T-helper 9 cell (primary cell): ENCODE results near the gene MXI1.
A peak's percentile ranks its signal among the peaks of the same experiment; 100 is the strongest.
"Not testable (repeated sequence)": the region's sequence is repeated elsewhere in the genome, so short reads cannot be mapped to it uniquely, and the experiment has no call there.

Experiments
- DNase-seq: peaks from one replicate; pipeline ENCODE4 v3.0.0-alpha.2; 2020

Gene MXI1

GRCh38 chr10:110181911-110182310 is 25.5 kb upstream of the MXI1 start:
- no peak for DNase-seq

DNA sequence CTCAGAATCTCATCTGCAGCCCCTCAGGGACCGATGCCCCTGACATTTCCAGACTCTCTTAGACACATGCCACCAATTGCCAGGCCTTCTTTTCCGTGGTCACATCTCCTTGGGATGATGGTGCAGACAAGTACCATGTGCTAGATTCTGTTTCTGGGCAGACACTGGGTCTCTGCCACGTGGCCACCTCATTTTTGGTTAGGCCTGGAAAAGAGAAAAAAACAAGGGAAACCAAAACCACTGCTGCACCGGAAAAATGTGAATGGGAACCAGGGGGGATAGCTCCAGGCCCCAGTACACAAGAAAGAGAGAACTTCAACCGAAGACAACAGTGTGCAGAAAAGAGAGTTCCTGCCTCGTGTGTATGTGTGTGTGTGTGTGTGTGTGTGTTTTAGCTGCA is 23.0 kb upstream of the MXI1 start:
- DNase-seq, result no peak

DNA sequence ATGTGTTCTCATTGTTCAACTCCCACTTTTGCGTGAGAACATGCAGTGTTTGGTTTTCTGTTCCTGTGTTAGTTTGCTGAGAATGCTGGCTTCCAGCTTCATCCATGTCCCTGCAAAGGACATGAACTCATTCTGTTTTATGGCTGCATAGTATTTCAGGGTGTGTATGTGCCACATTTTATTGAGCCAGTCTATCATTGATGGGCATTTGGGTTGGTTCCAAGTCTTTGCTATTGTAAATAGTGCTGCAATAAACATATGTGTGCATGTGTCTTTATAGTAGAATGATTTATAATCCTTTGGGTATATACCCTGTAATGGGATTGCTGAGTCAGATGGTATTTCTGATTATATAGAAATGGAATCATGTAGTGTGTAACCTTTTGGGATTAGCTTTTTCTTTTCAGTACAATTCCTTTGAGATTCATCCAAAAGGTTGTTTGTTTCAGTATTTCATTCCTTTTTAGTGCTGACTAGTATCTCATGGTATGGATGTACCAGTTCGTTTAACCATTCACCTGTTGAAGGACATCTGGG is 21.7 kb upstream of the MXI1 start:
- not testable (repeated sequence) for DNase-seq

DNA sequence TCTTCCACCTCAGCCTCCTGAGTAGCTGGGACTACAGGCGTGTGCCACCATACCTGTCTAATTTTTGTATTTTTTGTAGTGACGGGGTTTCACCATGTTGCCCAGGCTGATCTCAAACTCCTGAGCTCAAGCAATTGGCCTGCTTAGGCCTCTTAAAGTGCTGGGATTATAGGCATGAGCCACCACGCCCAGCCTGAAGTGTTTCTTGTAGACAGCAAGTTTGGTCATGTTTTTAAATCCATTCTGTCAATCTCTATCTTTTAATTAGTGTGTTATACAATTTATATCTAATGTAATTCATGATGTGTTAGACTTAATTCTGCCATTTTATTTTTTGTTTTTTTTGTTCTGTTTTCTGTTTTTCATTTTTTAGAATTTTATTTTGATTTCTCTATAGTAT is 17.2 kb upstream of the MXI1 start:
- no peak for DNase-seq

- no peak for DNase-seq
Observed at GRCh38 chr10:110192552-110192951, 14.9 kb upstream of the MXI1 start.

- DNase-seq, result no peak
Observed at GRCh38 chr10:110200503-110200902, 6.9 kb upstream of the MXI1 start.

- DNase-seq, result not testable (repeated sequence)
Observed at GRCh38 chr10:110201046-110201445, 6.4 kb upstream of the MXI1 start.

DNA sequence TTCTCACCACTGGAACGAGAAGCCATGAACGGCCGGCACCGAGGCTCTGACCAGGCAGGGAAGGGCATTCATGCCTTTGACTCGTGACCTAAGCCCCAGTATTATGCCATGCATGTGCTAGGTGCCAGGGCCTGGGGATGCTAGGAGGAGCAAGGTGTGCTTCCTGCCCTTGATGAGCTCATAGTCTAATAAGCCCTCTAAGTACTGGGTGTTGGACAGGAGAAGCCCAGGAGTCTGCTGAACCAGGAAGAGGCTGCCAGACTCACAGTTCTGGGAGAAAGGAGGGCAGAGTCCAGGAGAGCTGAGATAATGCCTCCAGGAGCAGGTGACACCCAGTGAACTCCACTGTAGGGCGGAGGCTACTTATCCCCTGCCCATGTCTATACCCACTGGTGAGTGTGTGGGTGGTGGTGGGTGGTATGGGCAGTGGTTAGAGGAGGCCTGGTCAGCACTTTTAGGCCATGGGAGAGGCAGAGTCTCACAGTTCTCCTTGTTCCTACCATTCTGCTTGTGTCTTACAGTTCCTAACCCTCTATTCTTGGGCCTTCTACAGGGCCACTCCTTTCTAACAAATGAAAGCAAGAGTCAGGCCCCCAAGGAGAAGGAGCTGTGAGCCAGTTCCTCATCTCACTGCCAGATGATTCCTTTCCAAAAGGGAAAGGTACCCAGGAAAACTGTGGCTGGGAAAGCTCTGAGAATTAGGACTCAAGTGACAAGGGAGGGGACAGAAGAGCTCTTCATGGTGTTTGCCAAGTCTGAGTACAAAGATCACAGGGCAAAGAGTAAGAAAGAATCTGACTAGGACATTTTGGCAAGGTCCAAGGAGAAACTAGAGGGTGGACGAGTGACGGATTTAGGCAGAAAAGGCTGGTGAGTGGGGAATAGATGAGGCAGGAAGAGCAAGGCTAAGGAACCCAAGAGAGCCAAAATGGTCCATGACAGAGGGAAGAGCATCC is 3.6 kb upstream of the MXI1 start:
- no peak for DNase-seq

- no peak for DNase-seq
Observed at GRCh38 chr10:110205051-110205675, 2.2 kb upstream of the MXI1 start.

GRCh38 chr10:110207805-110208613 is 604 bp downstream of the MXI1 start:
- DNase-seq, result peak; percentile 47

DNA sequence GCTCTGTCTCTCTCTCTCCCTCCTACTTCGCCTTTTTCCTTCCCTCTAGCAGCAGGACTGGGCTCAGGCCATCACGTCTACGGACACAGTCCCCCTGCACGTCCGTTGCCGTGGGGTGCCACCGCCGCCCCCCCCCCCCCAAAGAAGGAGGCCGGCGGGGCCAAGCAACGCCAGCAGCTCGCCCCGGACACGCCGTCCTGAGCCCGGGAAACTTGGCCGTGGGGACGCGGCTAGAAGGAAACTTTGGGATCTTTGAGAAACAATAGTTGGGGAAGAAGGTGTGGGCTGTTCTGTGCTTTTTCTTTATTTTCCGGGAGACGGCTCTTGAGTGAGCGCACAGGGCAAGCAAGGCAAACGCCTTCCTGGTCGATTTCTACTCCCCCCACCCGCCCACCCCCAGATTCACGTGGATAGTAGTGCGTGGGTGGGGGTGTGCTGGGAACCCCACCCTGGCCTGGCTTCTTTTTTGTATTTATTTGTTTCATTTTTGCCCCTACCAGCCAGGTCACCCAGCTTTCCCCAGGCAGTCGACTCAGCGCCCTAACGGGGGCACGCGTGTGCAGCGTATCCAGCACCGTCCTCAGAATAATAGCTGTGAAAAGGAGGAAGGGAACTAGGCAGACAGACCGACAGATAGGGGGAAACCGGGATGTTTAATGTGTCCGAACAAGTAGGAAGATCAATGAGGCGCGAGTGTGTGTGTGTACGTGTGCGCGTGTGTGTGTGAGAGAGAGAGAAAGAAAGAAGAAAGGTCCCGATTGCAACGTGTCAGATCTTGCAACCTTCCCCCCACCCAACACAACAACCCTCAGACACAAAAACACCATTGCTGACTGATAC is 1.4 kb downstream of the MXI1 start:
- DNase-seq, result no peak

GRCh38 chr10:110209454-110209925 is 2.1 kb downstream of the MXI1 start:
- DNase-seq, result peak; percentile 64

DNA sequence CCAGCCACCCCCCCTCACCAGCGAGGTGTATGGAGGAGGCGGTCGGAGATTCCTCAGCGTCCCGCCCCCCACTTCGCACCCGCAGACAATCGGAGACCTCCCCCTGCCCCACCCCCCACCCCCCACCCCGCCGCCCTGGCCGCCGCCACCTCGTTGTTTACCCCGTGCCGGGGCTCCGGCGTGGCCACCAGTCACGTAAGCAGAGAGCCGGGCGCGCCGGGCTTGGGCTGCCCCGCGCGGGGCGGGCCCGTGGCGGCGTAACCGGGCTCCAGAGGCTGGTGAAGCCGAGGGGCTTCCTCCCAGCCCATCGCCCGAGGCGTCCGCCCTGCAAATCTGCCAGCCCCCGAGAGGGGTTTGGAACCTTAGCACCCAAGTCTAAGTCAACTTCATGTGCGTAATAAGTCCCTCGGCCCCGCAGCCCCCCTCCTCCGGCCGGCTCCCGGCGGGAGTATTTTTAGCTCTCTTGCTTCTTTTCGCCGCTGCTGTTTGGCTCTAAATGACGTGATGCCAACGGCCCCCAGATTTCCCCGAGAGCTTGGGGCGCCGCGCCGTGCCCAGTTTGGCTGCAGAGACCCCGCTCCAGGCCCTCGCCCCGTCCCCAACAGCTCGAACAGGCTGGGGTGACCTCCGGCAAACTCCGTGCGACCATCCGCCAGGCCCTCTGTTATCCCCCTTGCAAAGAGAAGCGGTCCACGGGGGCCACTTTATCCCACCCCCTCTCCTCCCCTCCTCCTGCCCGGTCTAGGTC is 2.7 kb downstream of the MXI1 start:
- peak; percentile 61 for DNase-seq

DNA sequence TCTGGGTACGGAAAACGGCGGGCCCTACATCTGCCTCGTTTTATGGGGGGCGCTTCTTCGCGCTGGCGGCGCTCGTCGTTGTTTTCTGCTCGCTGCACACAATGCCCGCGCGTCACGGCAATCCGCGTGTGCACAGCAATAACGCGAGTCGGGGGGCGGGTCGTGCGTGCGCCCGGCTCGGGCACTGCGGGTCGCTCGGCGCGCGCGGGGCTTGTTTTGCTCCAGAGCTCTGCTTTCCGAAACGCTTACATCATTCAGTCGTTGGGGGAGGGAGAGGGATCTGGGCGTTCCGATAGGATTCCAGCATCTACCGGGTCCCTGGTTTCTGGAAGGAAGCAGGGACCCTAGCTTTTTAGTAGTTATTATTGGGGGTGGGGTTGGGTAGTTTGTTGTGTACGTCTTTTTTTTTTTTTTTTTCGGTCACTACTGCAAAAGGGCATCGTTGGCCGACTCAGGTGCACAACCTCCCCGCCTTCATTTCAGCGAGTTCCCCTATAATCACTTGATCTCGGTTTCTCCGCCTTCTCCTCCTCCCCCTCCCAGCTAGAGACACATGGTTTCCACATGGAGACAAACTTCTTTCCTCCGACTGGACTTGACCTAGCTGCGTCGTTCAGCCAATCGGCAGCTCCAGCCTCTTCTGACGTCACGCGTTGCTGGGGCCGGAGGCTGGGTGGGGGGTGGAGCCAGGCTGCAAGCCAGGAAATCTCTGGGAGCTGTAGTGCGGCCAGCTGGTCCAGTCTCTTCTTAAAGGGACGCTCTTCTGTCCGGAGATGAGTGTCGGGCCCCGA is 3.5 kb downstream of the MXI1 start:
- peak; percentile 88 for DNase-seq

DNA sequence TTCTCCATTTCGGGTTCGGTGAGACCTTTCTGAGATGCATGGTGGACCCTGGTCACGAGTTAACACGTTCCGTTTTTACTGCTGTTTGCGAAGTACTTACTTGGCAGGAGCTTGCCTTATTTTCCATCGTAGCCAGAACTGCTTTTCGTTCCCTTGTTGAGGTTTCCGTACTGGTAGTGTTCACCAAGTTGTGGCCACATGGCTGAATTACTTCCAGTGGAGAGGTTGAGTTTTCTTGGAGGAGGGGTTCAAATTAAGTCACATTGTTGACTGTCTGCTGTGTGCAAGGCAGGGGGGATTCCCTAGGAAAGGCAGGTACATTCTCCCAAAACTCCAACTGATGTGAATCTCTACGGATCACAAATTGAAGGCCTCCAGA is 4.0 kb downstream of the MXI1 start:
- DNase-seq, result no peak

DNA sequence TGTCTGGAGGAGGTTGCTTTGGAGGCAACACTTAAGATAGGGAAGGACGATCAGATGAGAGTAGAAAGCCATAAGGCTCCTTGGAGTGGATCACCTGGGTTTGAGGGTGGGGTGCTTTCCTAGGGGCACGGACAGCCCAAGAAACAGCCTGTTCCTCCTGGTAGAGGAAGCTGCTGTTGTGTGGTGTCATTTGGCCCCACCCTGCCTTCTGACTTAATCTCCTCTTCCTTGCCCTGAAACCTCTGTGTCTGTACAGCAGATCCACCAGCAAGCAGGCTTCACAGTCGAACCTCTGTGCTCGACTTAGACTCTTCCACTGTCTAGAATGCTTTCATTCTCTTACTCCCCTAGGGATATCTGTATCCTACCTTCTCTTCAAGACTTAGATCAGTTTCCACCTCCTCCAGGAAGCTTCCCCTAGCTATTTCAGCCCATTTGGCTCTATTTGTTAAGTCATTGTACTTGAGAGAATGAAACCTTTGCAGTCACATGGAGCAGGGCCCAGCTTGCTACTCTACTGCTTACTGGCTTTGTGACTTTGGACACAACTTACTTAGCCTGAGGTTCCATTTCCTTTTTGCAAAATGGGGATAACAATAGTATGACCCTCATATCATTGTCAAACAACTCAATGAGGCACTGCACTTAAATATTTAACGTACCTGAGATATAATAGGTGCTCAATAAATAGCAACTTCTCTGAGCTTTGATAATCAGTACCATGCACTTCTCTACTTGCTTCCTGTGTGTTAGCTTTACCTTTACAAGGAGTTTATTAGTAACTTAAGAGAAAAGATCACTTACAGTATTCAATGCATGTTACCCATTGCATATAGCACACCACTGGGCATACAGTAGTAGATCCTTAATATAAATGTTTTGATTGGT is 5.0 kb downstream of the MXI1 start:
- DNase-seq, result no peak

DNA sequence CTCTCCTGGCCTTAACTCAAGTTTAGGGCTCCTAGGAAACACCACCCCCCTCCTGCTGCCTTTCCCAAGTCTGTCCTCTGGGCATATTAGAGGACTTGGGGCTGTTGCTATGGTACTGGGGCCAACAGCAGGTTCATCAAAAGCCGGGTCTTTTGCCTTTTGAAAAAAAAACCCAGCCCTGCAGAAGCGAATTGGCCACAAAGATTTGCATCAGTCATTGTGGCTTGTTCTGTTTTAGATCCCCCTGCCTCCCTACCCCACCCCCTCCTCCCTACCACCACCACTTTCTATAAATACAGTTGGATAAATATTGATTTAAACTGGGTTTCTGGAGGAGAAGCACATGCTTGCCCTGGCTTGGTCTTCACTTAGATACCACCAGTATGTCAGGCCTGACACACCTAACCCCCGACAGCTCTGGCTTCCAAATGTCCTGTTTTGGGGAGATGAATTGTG is 7.0 kb downstream of the MXI1 start:
- DNase-seq, result no peak

DNA sequence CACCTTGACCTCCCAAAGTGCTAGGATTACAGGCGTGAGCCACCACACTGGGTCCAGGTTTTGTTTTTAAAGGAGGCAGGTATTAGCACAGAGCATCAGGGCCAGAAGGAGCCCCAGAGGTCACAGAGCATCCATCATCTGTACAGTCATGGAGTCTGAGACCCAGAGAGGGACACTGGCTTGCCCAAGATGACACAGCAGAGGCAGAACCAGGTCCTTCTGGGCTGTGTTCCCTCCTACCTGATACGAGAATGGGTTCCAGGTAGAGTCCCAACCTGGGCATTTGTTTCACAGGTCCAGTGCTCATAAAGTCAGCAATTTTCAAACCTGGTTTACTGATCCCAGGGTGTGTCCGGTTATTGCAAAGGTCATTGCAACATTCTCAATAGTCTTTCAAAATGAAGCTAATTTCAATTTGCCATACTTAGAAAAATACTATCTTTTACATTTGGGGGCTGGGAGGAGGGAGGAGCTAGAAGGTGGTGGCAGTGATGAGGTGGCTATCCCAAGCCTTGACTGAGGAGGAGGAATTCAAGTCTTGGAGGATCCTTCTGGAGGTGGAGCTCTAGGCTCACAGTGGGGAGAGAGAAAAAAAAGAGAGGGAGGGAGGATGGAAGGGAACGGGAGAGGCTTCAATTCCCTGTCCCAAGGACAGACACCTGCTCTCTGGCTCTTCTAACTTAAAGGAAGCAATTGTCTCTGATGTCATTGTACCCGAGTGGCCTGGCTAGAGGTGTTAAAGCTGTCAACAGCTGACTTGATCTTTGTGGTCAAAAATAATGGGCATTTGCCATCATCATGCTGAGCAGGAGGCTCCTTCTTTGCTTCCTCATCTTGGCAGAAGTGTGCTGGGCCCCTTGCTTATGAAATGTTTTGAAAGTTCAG is 8.1 kb downstream of the MXI1 start:
- no peak for DNase-seq
